ENCODE results near the gene SEPSECS. TPM values are rescaled to one million over a fixed set of nuclear protein-coding genes. Genes with fewer than 3 reads are reported as not detected.

Gene SEPSECS
- total RNA-seq, 3 donors from 2014 or later = 5.3 to 7.0 (median 6.0) TPM

- no peaks in the 10 kb centered on the region for H3K27me3 Mint-ChIP-seq (ENCODE audit: low read depth)
- no peak overlapping the region for H3K4me3 Mint-ChIP-seq
- H3K4me1 Mint-ChIP-seq (ENCODE audit: low read depth) = peaks cover 39% of the 10 kb centered on the region
- DNase-seq = no peak
- no peak for ATAC-seq
- H3K9me3 Mint-ChIP-seq = no peaks in the 10 kb centered on the region
- peaks cover 39% of the 10 kb centered on the region for H3K36me3 Mint-ChIP-seq (ENCODE audit: insufficient read depth)
Measured at GRCh38 chr4:25165916-25166315, 5.7 kb upstream of the SEPSECS start.

GRCh38 chr4:25163196-25163595, 2.9 kb upstream of the SEPSECS start:
- Mint-ChIP-seq H3K4me3 (no peak overlapping the region), H3K27me3 (ENCODE audit: low read depth) (no peaks in the 10 kb centered on the region), H3K9me3 (no peaks in the 10 kb centered on the region), H3K36me3 (ENCODE audit: insufficient read depth) (peaks cover 26% of the 10 kb centered on the region), H3K4me1 (ENCODE audit: low read depth) (peaks cover 56% of the 10 kb centered on the region)
- DNase-seq (no peak), ATAC-seq (no peak)

GRCh38 chr4:25162566-25162965, 2.3 kb upstream of the SEPSECS start:
- Mint-ChIP-seq H3K4me3 (no peak overlapping the region), H3K9me3 (no peaks in the 10 kb centered on the region), H3K27me3 (ENCODE audit: low read depth) (no peaks in the 10 kb centered on the region), H3K4me1 (ENCODE audit: low read depth) (peaks cover 57% of the 10 kb centered on the region), H3K36me3 (ENCODE audit: insufficient read depth) (peaks cover 25% of the 10 kb centered on the region)
- DNase-seq (no peak), ATAC-seq (no peak)

GRCh38 chr4:25161593-25161950, 1.3 kb upstream of the SEPSECS start:
- Mint-ChIP-seq H3K4me1 (ENCODE audit: low read depth) (peaks cover 55% of the 10 kb centered on the region), H3K9me3 (no peaks in the 10 kb centered on the region), H3K4me3 (peak overlapping the region; percentile 89), H3K36me3 (ENCODE audit: insufficient read depth) (peaks cover 19% of the 10 kb centered on the region), H3K27me3 (ENCODE audit: low read depth) (no peaks in the 10 kb centered on the region)
- ATAC-seq = no peak
- DNase-seq = no peak

- ATAC-seq = peak; percentile 22 to 23
- Mint-ChIP-seq H3K27me3 (ENCODE audit: low read depth) (no peaks in the 10 kb centered on the region), H3K36me3 (ENCODE audit: insufficient read depth) (peaks cover 13% of the 10 kb centered on the region), H3K9me3 (no peaks in the 10 kb centered on the region), H3K4me1 (ENCODE audit: low read depth) (peaks cover 52% of the 10 kb centered on the region), H3K4me3 (peak overlapping the region; percentile 89)
- no peak for DNase-seq
Measured at GRCh38 chr4:25160714-25161592, 704 bp upstream of the SEPSECS start.

GRCh38 chr4:25158817-25159216, 1.4 kb downstream of the SEPSECS start:
- H3K36me3 Mint-ChIP-seq (ENCODE audit: insufficient read depth) = peaks cover 3% of the 10 kb centered on the region
- DNase-seq (no peak), ATAC-seq (no peak)
- peak overlapping the region; percentile 89 for H3K4me3 Mint-ChIP-seq
- H3K27me3 Mint-ChIP-seq (ENCODE audit: low read depth) = no peaks in the 10 kb centered on the region
- peaks cover 47% of the 10 kb centered on the region for H3K4me1 Mint-ChIP-seq (ENCODE audit: low read depth)
- H3K9me3 Mint-ChIP-seq = no peaks in the 10 kb centered on the region

GRCh38 chr4:25157081-25157480, 3.2 kb downstream of the SEPSECS start:
- no peaks in the 10 kb centered on the region for H3K36me3 Mint-ChIP-seq (ENCODE audit: insufficient read depth)
- H3K4me3 Mint-ChIP-seq = no peak overlapping the region
- DNase-seq (no peak), ATAC-seq (no peak)
- H3K9me3 Mint-ChIP-seq = no peaks in the 10 kb centered on the region
- no peaks in the 10 kb centered on the region for H3K27me3 Mint-ChIP-seq (ENCODE audit: low read depth)
- H3K4me1 Mint-ChIP-seq (ENCODE audit: low read depth) = peaks cover 34% of the 10 kb centered on the region

- peaks cover 24% of the 10 kb centered on the region for H3K4me1 Mint-ChIP-seq (ENCODE audit: low read depth)
- no peak for DNase-seq
- no peak overlapping the region for H3K4me3 Mint-ChIP-seq
- H3K9me3 Mint-ChIP-seq = no peaks in the 10 kb centered on the region
- no peaks in the 10 kb centered on the region for H3K36me3 Mint-ChIP-seq (ENCODE audit: insufficient read depth)
- H3K27me3 Mint-ChIP-seq (ENCODE audit: low read depth) = no peaks in the 10 kb centered on the region
- no peak for ATAC-seq
Measured at GRCh38 chr4:25155947-25156346, 4.3 kb downstream of the SEPSECS start.

GRCh38 chr4:25154594-25155265, 5.5 kb downstream of the SEPSECS start:
- no peak for ATAC-seq
- DNase-seq = no peak
- Mint-ChIP-seq H3K4me1 (ENCODE audit: low read depth) (peaks cover 17% of the 10 kb centered on the region), H3K9me3 (no peaks in the 10 kb centered on the region), H3K4me3 (no peak overlapping the region), H3K36me3 (ENCODE audit: insufficient read depth) (peaks cover 4% of the 10 kb centered on the region), H3K27me3 (ENCODE audit: low read depth) (no peaks in the 10 kb centered on the region)

- ATAC-seq (no peak), DNase-seq (no peak)
- H3K9me3 Mint-ChIP-seq = no peaks in the 10 kb centered on the region
- H3K4me3 Mint-ChIP-seq = no peak overlapping the region
- peaks cover 17% of the 10 kb centered on the region for H3K36me3 Mint-ChIP-seq (ENCODE audit: insufficient read depth)
- no peaks in the 10 kb centered on the region for H3K4me1 Mint-ChIP-seq (ENCODE audit: low read depth)
- no peaks in the 10 kb centered on the region for H3K27me3 Mint-ChIP-seq (ENCODE audit: low read depth)
Measured at GRCh38 chr4:25146076-25146475, 14.2 kb downstream of the SEPSECS start.

GRCh38 chr4:25144870-25145481, 15.3 kb downstream of the SEPSECS start:
- no peaks in the 10 kb centered on the region for H3K27me3 Mint-ChIP-seq (ENCODE audit: low read depth)
- H3K9me3 Mint-ChIP-seq = no peaks in the 10 kb centered on the region
- ATAC-seq (no peak), DNase-seq (no peak)
- H3K4me3 Mint-ChIP-seq = no peak overlapping the region
- H3K36me3 Mint-ChIP-seq (ENCODE audit: insufficient read depth) = peaks cover 16% of the 10 kb centered on the region
- H3K4me1 Mint-ChIP-seq (ENCODE audit: low read depth) = no peaks in the 10 kb centered on the region

GRCh38 chr4:25142468-25142867, 17.8 kb downstream of the SEPSECS start:
- ATAC-seq = no peak
- Mint-ChIP-seq H3K9me3 (no peaks in the 10 kb centered on the region), H3K36me3 (ENCODE audit: insufficient read depth) (peaks cover 26% of the 10 kb centered on the region), H3K4me1 (ENCODE audit: low read depth) (no peaks in the 10 kb centered on the region), H3K4me3 (no peak overlapping the region), H3K27me3 (ENCODE audit: low read depth) (no peaks in the 10 kb centered on the region)
- DNase-seq = no peak

- DNase-seq (no peak), ATAC-seq (no peak)
- no peaks in the 10 kb centered on the region for H3K27me3 Mint-ChIP-seq (ENCODE audit: low read depth)
Measured at GRCh38 chr4:25141592-25141991, 18.7 kb downstream of the SEPSECS start.

GRCh38 chr4:25133132-25133531, 27.1 kb downstream of the SEPSECS start:
- ATAC-seq (no peak), DNase-seq (no peak)
- Mint-ChIP-seq H3K9me3 (peaks cover 5% of the 10 kb centered on the region), H3K27me3 (ENCODE audit: low read depth) (no peaks in the 10 kb centered on the region), H3K36me3 (ENCODE audit: insufficient read depth) (peaks cover 30% of the 10 kb centered on the region), H3K4me3 (no peak overlapping the region), H3K4me1 (ENCODE audit: low read depth) (peaks cover 6% of the 10 kb centered on the region)

More at GRCh38 chr4:25141592-25141991, 18.7 kb downstream of the SEPSECS start:
- Mint-ChIP-seq H3K36me3 (ENCODE audit: insufficient read depth) (peaks cover 33% of the 10 kb centered on the region), H3K9me3 (no peaks in the 10 kb centered on the region), H3K4me1 (ENCODE audit: low read depth) (peaks cover 3% of the 10 kb centered on the region), H3K4me3 (no peak overlapping the region)
